A673 (cell line): Measurements from ENCODE around the gene SPG7.

Source experiments
- EZH2 ChIP-seq: fragments of 200-600 bp; sonication (generic); IDR thresholded peaks from 2 replicates; pipeline ENCODE4 v1.6.1; 2017; ENCODE audit warnings: borderline replicate concordance, low read depth, mild to moderate bottlenecking, mixed read lengths, antibody characterized with exemption, low read length; ENCODE audit not compliant: poor library complexity, severe bottlenecking
- TF ChIP-seq, protein P1 (sequence below): fragments of 300-800, 200-600 bp; sonication (generic); conservative IDR thresholded peaks from 2 replicates; pipeline ENCODE4 v1.5.1; 2017; ENCODE audit warnings: low read depth, mild to moderate bottlenecking, antibody characterized with exemption, low read length, moderate library complexity, mixed read lengths

GRCh38 chr16:89579351-89579750 is 71.1 kb downstream of the SPG7 start:
- TF ChIP-seq, protein P1, sequence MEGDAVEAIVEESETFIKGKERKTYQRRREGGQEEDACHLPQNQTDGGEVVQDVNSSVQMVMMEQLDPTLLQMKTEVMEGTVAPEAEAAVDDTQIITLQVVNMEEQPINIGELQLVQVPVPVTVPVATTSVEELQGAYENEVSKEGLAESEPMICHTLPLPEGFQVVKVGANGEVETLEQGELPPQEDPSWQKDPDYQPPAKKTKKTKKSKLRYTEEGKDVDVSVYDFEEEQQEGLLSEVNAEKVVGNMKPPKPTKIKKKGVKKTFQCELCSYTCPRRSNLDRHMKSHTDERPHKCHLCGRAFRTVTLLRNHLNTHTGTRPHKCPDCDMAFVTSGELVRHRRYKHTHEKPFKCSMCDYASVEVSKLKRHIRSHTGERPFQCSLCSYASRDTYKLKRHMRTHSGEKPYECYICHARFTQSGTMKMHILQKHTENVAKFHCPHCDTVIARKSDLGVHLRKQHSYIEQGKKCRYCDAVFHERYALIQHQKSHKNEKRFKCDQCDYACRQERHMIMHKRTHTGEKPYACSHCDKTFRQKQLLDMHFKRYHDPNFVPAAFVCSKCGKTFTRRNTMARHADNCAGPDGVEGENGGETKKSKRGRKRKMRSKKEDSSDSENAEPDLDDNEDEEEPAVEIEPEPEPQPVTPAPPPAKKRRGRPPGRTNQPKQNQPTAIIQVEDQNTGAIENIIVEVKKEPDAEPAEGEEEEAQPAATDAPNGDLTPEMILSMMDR = no peak
- no peak for TF ChIP-seq EZH2
